Activated CD4-positive, alpha-beta memory T cell treated with anti-CD3 and anti-CD28 coated beads, Interleukin-2, amount 10 ng/mL, durations not matched to agents 7 days and 5 days (primary cell): Measurements from ENCODE around the gene HGS. TPM values are rescaled to one million over a fixed set of nuclear protein-coding genes. Genes with fewer than 3 reads are reported as not detected.

Experiments
- CTCF ChIA-PET: fragments of 350-600 bp; sonication (Branson Sonifier 250); formaldehyde crosslinking; loops from one replicate; lab custom pipeline; 2021; ENCODE audit warnings: antibody characterized with exemption, inconsistent platforms; lab: Charles Lee
- POLR2A ChIA-PET: fragments of 350-600 bp; sonication (Branson Sonifier 250); formaldehyde crosslinking; loops from one replicate; lab custom pipeline; 2021; ENCODE audit warnings: antibody characterized with exemption; lab: Charles Lee
- DNase-seq: peaks from one replicate; pipeline ENCODE4 v3.0.0-alpha.2; 2020
- H3K27ac Mint-ChIP-seq: one replicate; pipeline ENCODE4 v1.8.0; 2021; ENCODE audit warnings: mild to moderate bottlenecking, mixed read lengths
- H3K27me3 Mint-ChIP-seq: one replicate; pipeline ENCODE4 v1.8.0; 2021; ENCODE audit warnings: mixed read lengths
- H3K36me3 Mint-ChIP-seq: one replicate; pipeline ENCODE4 v1.8.0; 2021; ENCODE audit warnings: low read depth, mixed read lengths
- H3K4me1 Mint-ChIP-seq: one replicate; pipeline ENCODE4 v1.8.0; 2021; ENCODE audit warnings: mixed read lengths
- H3K4me3 Mint-ChIP-seq: one replicate; pipeline ENCODE4 v1.8.0; 2021; ENCODE audit warnings: mild to moderate bottlenecking, mixed read lengths
- H3K9me3 Mint-ChIP-seq: one replicate; pipeline ENCODE4 v1.8.0; 2021; ENCODE audit warnings: mixed read lengths
- total RNA-seq, 2 experiments: library from RNA; stranded (reverse); gene quantifications; one replicate each; pipeline ENCODE4 v1.2.3, GENCODE V29; 2021

Gene HGS
- total RNA-seq, 2 experiments from 2014 or later = 122 to 130 TPM

- POLR2A ChIA-PET = interaction anchor here (1.4 to 1.5 kb wide), 2 partner anchors 11 to 13 kb away, joined by 3 to 5 read pairs; no protein-coding TSS in a partner anchor
- Mint-ChIP-seq H3K4me1 (peaks cover 6% of the 10 kb centered on the region), H3K27me3 (no peaks in the 10 kb centered on the region), H3K27ac (no peak overlapping the region), H3K4me3 (no peak overlapping the region), H3K36me3 (peaks cover 48% of the 10 kb centered on the region), H3K9me3 (no peaks in the 10 kb centered on the region)
- no peak for DNase-seq
- CTCF ChIA-PET = no interaction called here
Observed at GRCh38 chr17:81691608-81692007, 7.8 kb downstream of the HGS start.

GRCh38 chr17:81693509-81694210 is 9.8 kb downstream of the HGS start:
- Mint-ChIP-seq H3K4me3 (no peak overlapping the region), H3K4me1 (no peaks in the 10 kb centered on the region), H3K9me3 (no peaks in the 10 kb centered on the region), H3K27ac (no peak overlapping the region), H3K27me3 (no peaks in the 10 kb centered on the region), H3K36me3 (peaks cover 57% of the 10 kb centered on the region)
- DNase-seq = no peak
- ChIA-PET CTCF (interaction anchor here (1.0 kb wide), 1 partner anchor 8 kb away, joined by 3 read pairs; no protein-coding TSS in a partner anchor), POLR2A (interaction anchor here (1.0 to 1.9 kb wide), 3 partner anchors 9 to 11 kb away, joined by 4 to 9 read pairs (median 6); partner anchors contain the start of genes ARL16, HGS and MRPL12)

- Mint-ChIP-seq H3K36me3 (peaks cover 50% of the 10 kb centered on the region), H3K9me3 (no peaks in the 10 kb centered on the region), H3K27ac (no peak overlapping the region), H3K27me3 (no peaks in the 10 kb centered on the region), H3K4me1 (no peaks in the 10 kb centered on the region), H3K4me3 (no peak overlapping the region)
- CTCF ChIA-PET = no interaction called here
- POLR2A ChIA-PET = interaction anchor here (1.2 to 2.5 kb wide), 2 partner anchors 11 to 12 kb away, joined by 3 to 13 read pairs; partner anchors contain the start of genes ARL16 and HGS
- no peak for DNase-seq
Observed at GRCh38 chr17:81694810-81695209, 11.0 kb downstream of the HGS start.

GRCh38 chr17:81695211-81695610 is 11.4 kb downstream of the HGS start:
- H3K27me3 Mint-ChIP-seq = no peaks in the 10 kb centered on the region
- H3K4me1 Mint-ChIP-seq = no peaks in the 10 kb centered on the region
- peaks cover 46% of the 10 kb centered on the region for H3K36me3 Mint-ChIP-seq
- DNase-seq = no peak
- no peaks in the 10 kb centered on the region for H3K9me3 Mint-ChIP-seq
- no peak overlapping the region for H3K4me3 Mint-ChIP-seq
- ChIA-PET POLR2A (interaction anchor here (1.2 to 2.5 kb wide), 2 partner anchors 11 to 12 kb away, joined by 3 to 13 read pairs; partner anchors contain the start of genes ARL16 and HGS), CTCF (no interaction called here)
- H3K27ac Mint-ChIP-seq = no peak overlapping the region

- DNase-seq = no peak
- no peak overlapping the region for H3K4me3 Mint-ChIP-seq
- no peaks in the 10 kb centered on the region for H3K27me3 Mint-ChIP-seq
- H3K36me3 Mint-ChIP-seq = peaks cover 48% of the 10 kb centered on the region
- H3K27ac Mint-ChIP-seq = no peak overlapping the region
- CTCF ChIA-PET = no interaction called here
- H3K4me1 Mint-ChIP-seq = peaks cover 3% of the 10 kb centered on the region
- no peaks in the 10 kb centered on the region for H3K9me3 Mint-ChIP-seq
- POLR2A ChIA-PET = interaction anchor here (1.2 to 2.5 kb wide), 2 partner anchors 11 to 12 kb away, joined by 3 to 13 read pairs; partner anchors contain the start of genes ARL16 and HGS
Observed at GRCh38 chr17:81695801-81696200, 12.0 kb downstream of the HGS start.

- ChIA-PET POLR2A (interaction anchor here (2.5 kb wide), 1 partner anchor 12 kb away, joined by 13 read pairs; the partner anchor contains the start of genes ARL16 and HGS), CTCF (no interaction called here)
- no peaks in the 10 kb centered on the region for H3K9me3 Mint-ChIP-seq
- H3K27ac Mint-ChIP-seq = no peak overlapping the region
- H3K4me1 Mint-ChIP-seq = peaks cover 9% of the 10 kb centered on the region
- DNase-seq = no peak
- no peak overlapping the region for H3K4me3 Mint-ChIP-seq
- no peaks in the 10 kb centered on the region for H3K27me3 Mint-ChIP-seq
- peaks cover 47% of the 10 kb centered on the region for H3K36me3 Mint-ChIP-seq
Observed at GRCh38 chr17:81696218-81696941, 12.6 kb downstream of the HGS start.

- POLR2A ChIA-PET = interaction anchor here (0.6 to 2.5 kb wide), 2 partner anchors 13 to 336 kb away, joined by 3 to 13 read pairs; partner anchors contain the start of genes ARL16 and HGS
- no peaks in the 10 kb centered on the region for H3K9me3 Mint-ChIP-seq
Observed at GRCh38 chr17:81697261-81698044, 13.6 kb downstream of the HGS start.

GRCh38 chr17:81700353-81701287 is 16.8 kb downstream of the HGS start:
- H3K27me3 Mint-ChIP-seq = no peaks in the 10 kb centered on the region
- H3K36me3 Mint-ChIP-seq = peaks cover 67% of the 10 kb centered on the region
- no peaks in the 10 kb centered on the region for H3K9me3 Mint-ChIP-seq
- ChIA-PET POLR2A (interaction anchor here (1.4 to 5.3 kb wide), 6 partner anchors 13 to 225 kb away, joined by 4 to 111 read pairs (median 30); partner anchors contain the start of genes ARHGDIA, ARL16, CCDC137 and HGS), CTCF (interaction anchor here (4.4 kb wide), 1 partner anchor 17 kb away, joined by 42 read pairs; the partner anchor contains the start of genes ARL16 and HGS)
- DNase-seq = no peak
- peak overlapping the region; percentile 7 for H3K4me3 Mint-ChIP-seq
- H3K4me1 Mint-ChIP-seq = peaks cover 30% of the 10 kb centered on the region
- H3K27ac Mint-ChIP-seq = peak overlapping the region; percentile 18

More at GRCh38 chr17:81697261-81698044, 13.6 kb downstream of the HGS start:
- Mint-ChIP-seq H3K27ac (no peak overlapping the region), H3K4me1 (peaks cover 19% of the 10 kb centered on the region), H3K27me3 (no peaks in the 10 kb centered on the region), H3K36me3 (peaks cover 49% of the 10 kb centered on the region), H3K4me3 (no peak overlapping the region)
- DNase-seq = no peak
- CTCF ChIA-PET = no interaction called here

- ChIA-PET CTCF (interaction anchor here (0.8 to 4.4 kb wide), 4 partner anchors 8 to 36 kb away, joined by 3 to 42 read pairs (median 10); partner anchors contain the start of genes ARL16 and HGS), POLR2A (interaction anchor here (1.2 to 5.3 kb wide), 20 partner anchors 8 to 329 kb away, joined by 3 to 111 read pairs (median 9); partner anchors contain the start of genes ACTG1, ALYREF, ANAPC11 and ARHGDIA)
- peak overlapping the region; percentile 94 for H3K27ac Mint-ChIP-seq
- no peaks in the 10 kb centered on the region for H3K9me3 Mint-ChIP-seq
- H3K4me3 Mint-ChIP-seq = peak overlapping the region; percentile 95
- peak; percentile 39 for DNase-seq
- H3K36me3 Mint-ChIP-seq = peaks cover 72% of the 10 kb centered on the region
- peaks cover 36% of the 10 kb centered on the region for H3K4me1 Mint-ChIP-seq
- H3K27me3 Mint-ChIP-seq = no peaks in the 10 kb centered on the region
Observed at GRCh38 chr17:81701288-81702071, 17.7 kb downstream of the HGS start.

GRCh38 chr17:81702934-81703746 is 19.3 kb downstream of the HGS start, which contains the start of gene MRPL12:
TSS of gene MRPL12 (plus strand) at chr17:81703367. CDS start at chr17:81703502, 135 bp downstream.
- H3K36me3 Mint-ChIP-seq = peaks cover 61% of the 10 kb centered on the region
- H3K4me3 Mint-ChIP-seq = peak within 1 kb of the TSS; percentile 95
- POLR2A ChIA-PET = interaction anchor here (0.8 to 5.3 kb wide), 41 partner anchors 8 to 595 kb away, joined by 3 to 111 read pairs (median 5); partner anchors contain the start of genes ACTG1, ALYREF, ANAPC11 and ARHGDIA
- no peaks in the 10 kb centered on the region for H3K27me3 Mint-ChIP-seq
- H3K27ac Mint-ChIP-seq = peak within 1 kb of the TSS; percentile 94
- no peaks in the 10 kb centered on the region for H3K9me3 Mint-ChIP-seq
- peak; percentile 91 for DNase-seq
- CTCF ChIA-PET = interaction anchor here (0.7 to 4.4 kb wide), 5 partner anchors 8 to 157 kb away, joined by 3 to 42 read pairs (median 4); partner anchors contain the start of genes ARL16 and HGS
- H3K4me1 Mint-ChIP-seq = peaks cover 36% of the 10 kb centered on the region
